ENCODE measurements around the gene INTS11. TPM values are rescaled to one million over a fixed set of nuclear protein-coding genes. Genes with fewer than 3 reads are reported as not detected.

Gene INTS11
- total and polyA plus RNA-seq, 2 of the 13 experiments (the other 11 are each of a cell fraction or from before 2014, with no cell fraction given): 52.8 to 94.8 TPM

- peak; percentile 79; the same call in 1 of the 2 replicates for TF ChIP-seq ZNF318 (CRISPR knock-in tag; IDR thresholded peaks at IDR 0.05)
- no peak for TF ChIP-seq CREM (IDR thresholded peaks at IDR 0.05)
- no peak for TF ChIP-seq CREM (CRISPR knock-in tag; IDR thresholded peaks at IDR 0.05)
Observed at GRCh38 chr1:1332031-1332755, 7.7 kb upstream of the INTS11 start (continued).
